Endothelial cell of umbilical vein (primary cell): Measurements from ENCODE around the gene PPM1D. TPM values are rescaled to one million over a fixed set of nuclear protein-coding genes. Genes with fewer than 3 reads are reported as not detected.

Source experiments
- BruUV-seq: library from RNA; stranded (reverse); fragments of 400-500 nt; replicated peaks from 2 replicates; lab custom pipeline; 2021; lab: Mats Ljungman, UMichigan
- CTCF ChIA-PET: fragments of 300-600, 350-600 bp; sonication (Branson Sonifier 250); formaldehyde crosslinking; loops from one replicate; lab custom pipeline; 2021; ENCODE audit warnings: antibody characterized with exemption, inconsistent platforms; lab: Charles Lee
- POLR2A ChIA-PET: fragments of 300-600, 350-600 bp; sonication (Branson Sonifier 250); formaldehyde crosslinking; loops from one replicate; lab custom pipeline; 2021; ENCODE audit warnings: antibody characterized with exemption, inconsistent platforms; lab: Charles Lee
- DNase-seq: peaks from one replicate; pipeline ENCODE4 v3.0.0-alpha.2; 2011; ENCODE audit warnings: low read depth, low spot score
- FAIRE-seq: peaks from 2 replicates; lab custom pipeline; 2011; peaks lifted over from hg19 to GRCh38; lab: Jason Lieb, UNC
- H2AFZ ChIP-seq: 2 replicates; pipeline ENCODE4 v1.6.0; 2012; ENCODE audit warnings: low read depth, low read length, control low read depth, inconsistent platforms
- H3K27ac ChIP-seq: 2 replicates; pipeline ENCODE4 v1.5.1; 2011; ENCODE audit warnings: low read depth, mild to moderate bottlenecking, control low read depth, low read length, moderate library complexity; ENCODE audit not compliant: insufficient read depth
- H3K27me3 ChIP-seq, 2 experiments: 2 replicates each; pipeline versions ENCODE4 v1.6.0 to v1.6.1; 2011; ENCODE audit warnings: low read length in 2 of 2, mixed read lengths in 1 of 2; ENCODE audit not compliant: control insufficient read depth in 2 of 2, insufficient read depth in 2 of 2
- H3K36me3 ChIP-seq, 2 experiments: 2 replicates in 1 of 2; 3 replicates in 1 of 2; pipeline ENCODE4 v1.5.1; 2011; ENCODE audit warnings: low read length in 2 of 2, mild to moderate bottlenecking in 1 of 2, moderate library complexity in 1 of 2; ENCODE audit not compliant: control insufficient read depth in 2 of 2, insufficient read depth in 2 of 2; ENCODE audit errors: extremely low read depth in 1 of 2
- H3K4me1 ChIP-seq: 3 replicates; pipeline ENCODE4 v1.5.1; 2011; ENCODE audit warnings: mild to moderate bottlenecking, low read length; ENCODE audit not compliant: control insufficient read depth, insufficient read depth; ENCODE audit errors: extremely low read depth
- H3K4me2 ChIP-seq: 2 replicates; pipeline ENCODE4 v1.6.1; 2011; ENCODE audit warnings: low read length, control low read depth, mixed read lengths; ENCODE audit not compliant: insufficient read depth
- H3K4me3 ChIP-seq, 3 experiments: fragments of 200-600 bp in 1 of 3; sonication (generic), shearing (Covaris generic) in 1 of 3; replicated peaks in 1 of 3; 2 replicates each; pipeline ENCODE4 v1.5.1; 2011 to 2016; ENCODE audit warnings: control low read depth in 3 of 3, low read length in 3 of 3, mild to moderate bottlenecking in 2 of 3, inconsistent platforms in 1 of 3, low read depth in 1 of 3, moderate library complexity in 1 of 3; ENCODE audit not compliant: insufficient read depth in 1 of 3
- H3K79me2 ChIP-seq: 2 replicates; pipeline ENCODE4 v1.6.0; 2012; ENCODE audit warnings: low read length, inconsistent platforms; ENCODE audit not compliant: control insufficient read depth, insufficient read depth
- H3K9ac ChIP-seq: replicated peaks from 2 replicates; pipeline ENCODE3; 2011; ENCODE audit warnings: low read length, control low read depth; ENCODE audit not compliant: insufficient read depth; ENCODE audit errors: extremely low read depth
- H3K9me1 ChIP-seq: replicated peaks from 3 replicates; pipeline ENCODE4 v1.6.0; 2011; ENCODE audit warnings: mild to moderate bottlenecking, low read length; ENCODE audit not compliant: control insufficient read depth, insufficient read depth; ENCODE audit errors: extremely low read depth
- H3K9me3 ChIP-seq: replicated peaks from 2 replicates; pipeline ENCODE4 v1.5.1; 2012; ENCODE audit warnings: low read length, inconsistent platforms; ENCODE audit not compliant: control insufficient read depth, insufficient read depth
- H4K20me1 ChIP-seq: replicated peaks from 2 replicates; pipeline ENCODE3; 2011; ENCODE audit warnings: mild to moderate bottlenecking, low read length; ENCODE audit not compliant: control insufficient read depth, insufficient read depth; ENCODE audit errors: extremely low read depth
- CTCF ChIP-seq, 2 donors: IDR thresholded peaks; 1 replicate in 1 of 2; 2 replicates in 1 of 2; pipeline ENCODE4 v1.5.1; 2011; ENCODE audit warnings: low read length in 2 of 2, mild to moderate bottlenecking in 2 of 2, moderate library complexity in 2 of 2, control low read depth in 1 of 2, inconsistent platforms in 1 of 2, low read depth in 1 of 2; ENCODE audit not compliant: insufficient read depth in 1 of 2; ENCODE audit errors: extremely low read depth in 1 of 2
- EZH2 ChIP-seq: IDR thresholded peaks from 2 replicates; pipeline ENCODE4 v1.6.1; 2012; ENCODE audit warnings: borderline replicate concordance, low read depth, mild to moderate bottlenecking, moderate library complexity, low read length, inconsistent platforms; ENCODE audit not compliant: severe bottlenecking
- FOS ChIP-seq: IDR thresholded peaks from 2 replicates; pipeline ENCODE4 v1.6.1; 2011; ENCODE audit warnings: mild to moderate bottlenecking, low read length, moderate library complexity, borderline replicate concordance; ENCODE audit not compliant: insufficient read depth
- GATA2 ChIP-seq: IDR thresholded peaks from 2 replicates; pipeline ENCODE4 v1.7.0; 2011; ENCODE audit warnings: low read depth, mild to moderate bottlenecking, moderate library complexity, mixed read lengths, low read length; ENCODE audit not compliant: insufficient read length, insufficient read depth
- JUN ChIP-seq: IDR thresholded peaks from 2 replicates; pipeline ENCODE4 v1.6.1; 2011; ENCODE audit warnings: borderline replicate concordance, low read depth; ENCODE audit not compliant: insufficient read length, insufficient read depth
- MYC ChIP-seq: IDR thresholded peaks from one replicate; pipeline ENCODE4 v1.6.1; 2011; ENCODE audit warnings: mild to moderate bottlenecking, low read depth, low read length
- POLR2A ChIP-seq: IDR thresholded peaks from 2 replicates; pipeline ENCODE4 v1.6.1; 2012; ENCODE audit warnings: low read depth, mild to moderate bottlenecking, control low read depth, low read length
- POLR2AphosphoS5 ChIP-seq: IDR thresholded peaks from 2 replicates; pipeline ENCODE4 v1.6.1; 2012; ENCODE audit warnings: low read depth, mild to moderate bottlenecking, control low read depth, low read length, moderate library complexity; ENCODE audit not compliant: insufficient read depth
- dilution Hi-C: fragments of 300-500 bp; cut with MboI; formaldehyde crosslinking; loops from one replicate; pipeline ENCODE4 v1.15.0; 2019; ENCODE audit warnings: low sequenced_read_pairs; ENCODE audit not compliant: extremely low pct_ligation_motif_present
- intact Hi-C: fragments of 100-400 bp; cut with micrococcal nuclease; formaldehyde crosslinking; loops from one replicate; pipeline ENCODE4 v1.10.0; 2022
- polyA plus RNA-seq, 4 experiments: library from polyadenylated mRNA; depleted of rRNA in 3 of 4; stranded (reverse) in 3 of 4; unstranded in 1 of 4; fragments of >200 nt; gene quantifications; 2 replicates each; pipeline versions ENCODE4 v1.2.1 to v1.2.3, GENCODE V29; 2011 to 2012; ENCODE audit warnings: missing spikeins in 1 of 4
- total RNA-seq: library from RNA; stranded (reverse); gene quantifications from 2 replicates; pipeline ENCODE4 v1.2.3, GENCODE V29; 2021
- TF ChIP-seq, protein P1 (sequence below): IDR thresholded peaks from 2 replicates; pipeline ENCODE4 v1.6.1; 2011; ENCODE audit not compliant: insufficient read depth, insufficient read length

The PPM1D gene
- total and polyA plus RNA-seq, 2 donors (not counting 3 experiments of a cell fraction or from before 2014, with no cell fraction given), result 7.9 to 19.0 TPM

GRCh38 chr17:60573236-60574051 is 26.5 kb upstream of the PPM1D start:
- POLR2A ChIA-PET, result interaction anchor here (0.6 to 1.9 kb wide), 6 partner anchors 26 to 55 kb away, joined by 3 to 24 read pairs (median 5); partner anchors contain the start of genes APPBP2 and PPM1D
- DNase-seq, result peak; percentile 98
- H3K9ac ChIP-seq, result peak overlapping the region; percentile 62

More at GRCh38 chr17:60573236-60574051, 26.5 kb upstream of the PPM1D start:
- Histone ChIP-seq H3K9me1 (no peaks in the 10 kb centered on the region), H3K4me1 (peaks cover 42% of the 10 kb centered on the region), H3K36me3 (no peaks in the 10 kb centered on the region), H3K27me3 (no peaks in the 10 kb centered on the region), H3K4me2 (peak overlapping the region; percentile 41), H3K27ac (peak overlapping the region; percentile 73), H4K20me1 (no peaks in the 10 kb centered on the region), H3K79me2 (no peaks in the 10 kb centered on the region), H2AFZ (no peak overlapping the region), H3K9me3 (no peaks in the 10 kb centered on the region), H3K4me3 (no peak overlapping the region)
- FAIRE-seq, result peak; percentile 88
- peak; percentile 64 for TF ChIP-seq POLR2AphosphoS5
- TF ChIP-seq MYC, result no peak
- no peak for TF ChIP-seq EZH2
- TF ChIP-seq FOS, result peak; percentile 29
- TF ChIP-seq GATA2, result peak; percentile 84
- peak in 1 of 2 donors; percentile 15 for TF ChIP-seq CTCF (IDR thresholded peaks at IDR 0.05; ENCODE audit: extremely low read depth in 1 of 2, insufficient read depth in 1 of 2, low read depth in 1 of 2, low read length in 2 of 2)
- TF ChIP-seq POLR2A, result peak; percentile 45
- TF ChIP-seq, protein P1, sequence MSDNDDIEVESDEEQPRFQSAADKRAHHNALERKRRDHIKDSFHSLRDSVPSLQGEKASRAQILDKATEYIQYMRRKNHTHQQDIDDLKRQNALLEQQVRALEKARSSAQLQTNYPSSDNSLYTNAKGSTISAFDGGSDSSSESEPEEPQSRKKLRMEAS, result peak; percentile 87
- TF ChIP-seq JUN, result peak; percentile 62
- intact Hi-C loops (loop anchor here (1.0 to 10.0 kb wide), 4 partner anchors 28 to 429 kb away; partner anchors contain the start of genes APPBP2, CA4 and USP32), dilution Hi-C loops (no loop called here)
- CTCF ChIA-PET, result interaction anchor here (1.1 to 10.6 kb wide), 8 partner anchors 9 to 104 kb away, joined by 3 to 162 read pairs (median 8); partner anchors contain the start of genes APPBP2 and PPM1D
- BruUV-seq, result no TSS peak
